IPS DF 6.9 (cell line): ENCODE measurements around the gene CRB2.

ENCODE experiments used
- DNase-seq: peaks from one replicate; pipeline ENCODE4 v3.0.0-alpha.2; 2013; ENCODE audit warnings: low read depth, low spot score
- H3K27ac ChIP-seq: one replicate; pipeline ENCODE4 v1.5.1; 2013; ENCODE audit warnings: low read length, control low read depth
- H3K27me3 ChIP-seq: 2 replicates; pipeline ENCODE4 v1.6.1; 2013; ENCODE audit warnings: mild to moderate bottlenecking, low read length; ENCODE audit not compliant: control insufficient read depth, insufficient read depth
- H3K36me3 ChIP-seq: 2 replicates; pipeline ENCODE4 v1.6.1; 2013; ENCODE audit warnings: low read length; ENCODE audit not compliant: control insufficient read depth, insufficient read depth
- H3K4me1 ChIP-seq: 2 replicates; pipeline ENCODE4 v1.6.1; 2013; ENCODE audit warnings: low read length; ENCODE audit not compliant: control insufficient read depth, insufficient read depth
- H3K4me3 ChIP-seq: 2 replicates; pipeline ENCODE4 v1.5.1; 2013; ENCODE audit warnings: mild to moderate bottlenecking, low read length
- H3K9me3 ChIP-seq: 2 replicates; pipeline ENCODE4 v1.6.1; 2013; ENCODE audit warnings: low read length, inconsistent platforms; ENCODE audit not compliant: control insufficient read depth, insufficient read depth
- WGBS: extraction: QIAGEN DNeasy Blood & Tissue Kit; methylation state at CpG from one replicate; pipeline ENCODE4 v1.1.7; 2013; ENCODE audit warnings: mixed read lengths, missing lambda C conversion rate; ENCODE audit not compliant: insufficient read length, insufficient coverage; 5-methylcytosine and 5-hydroxymethylcytosine counted together

Gene CRB2

DNA sequence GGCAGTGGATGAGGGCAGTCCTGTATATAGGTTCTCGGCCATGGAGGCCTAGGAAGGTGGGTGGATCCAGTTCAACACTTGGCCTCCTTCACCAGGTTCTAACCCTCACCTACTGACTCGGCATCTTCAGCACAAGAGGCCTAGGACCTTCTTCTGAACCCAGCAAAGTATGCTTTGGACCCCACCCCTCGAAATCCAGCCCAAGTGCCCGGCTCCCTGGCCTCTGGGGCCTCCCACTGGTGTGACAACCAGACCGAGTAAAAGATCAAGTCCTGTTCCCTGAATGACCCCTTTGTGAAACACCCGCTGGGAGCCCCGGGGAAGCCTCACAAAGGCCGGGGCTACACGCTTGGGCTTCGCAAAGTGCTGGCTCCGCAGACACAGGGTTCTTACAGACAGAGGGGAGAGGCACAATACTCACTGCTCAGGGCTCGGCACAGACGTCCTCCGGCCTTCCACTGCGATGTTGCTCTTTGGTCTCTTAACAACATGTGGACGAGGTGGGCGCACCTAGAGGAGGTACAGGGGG is 47.0 kb downstream of the CRB2 start:
- Histone ChIP-seq H3K36me3 (no peaks in the 10 kb centered on the region), H3K27me3 (no peaks in the 10 kb centered on the region), H3K27ac (no peak overlapping the region), H3K9me3 (no peaks in the 10 kb centered on the region), H3K4me1 (peaks cover 2% of the 10 kb centered on the region; the same call in 1 of the 2 replicates), H3K4me3 (no peak overlapping the region)
- no peak for DNase-seq
- no CpG with 5 or more reads among the region's 17 CpGs for WGBS

DNA sequence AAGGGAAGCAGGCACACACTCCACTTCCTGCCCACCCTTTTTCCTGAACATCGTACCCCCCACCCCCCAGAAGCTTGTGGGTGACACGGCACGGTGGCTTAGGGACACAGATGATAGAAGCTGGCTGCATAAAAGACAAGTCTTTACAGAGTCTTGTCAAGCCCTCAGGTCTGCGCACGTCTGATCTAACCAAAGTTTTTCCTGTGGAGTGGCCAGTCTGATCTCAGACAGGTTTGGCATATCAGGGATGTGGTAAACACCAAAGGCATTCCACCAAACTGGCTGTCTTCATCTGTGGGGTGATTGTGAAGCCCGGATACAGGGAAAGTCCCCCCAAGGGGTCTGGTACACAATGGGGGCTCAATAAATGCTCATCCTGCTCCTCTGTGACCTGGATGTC is 50.0 kb downstream of the CRB2 start:
- H3K9me3 ChIP-seq: no peaks in the 10 kb centered on the region
- no peak overlapping the region for H3K27ac ChIP-seq
- WGBS: no CpG with 5 or more reads among the region's 6 CpGs
- no peaks in the 10 kb centered on the region for H3K36me3 ChIP-seq
- H3K27me3 ChIP-seq: no peaks in the 10 kb centered on the region
- H3K4me1 ChIP-seq: peaks cover 2% of the 10 kb centered on the region; the same call in 1 of the 2 replicates
- H3K4me3 ChIP-seq: no peak overlapping the region
- no peak for DNase-seq

DNA sequence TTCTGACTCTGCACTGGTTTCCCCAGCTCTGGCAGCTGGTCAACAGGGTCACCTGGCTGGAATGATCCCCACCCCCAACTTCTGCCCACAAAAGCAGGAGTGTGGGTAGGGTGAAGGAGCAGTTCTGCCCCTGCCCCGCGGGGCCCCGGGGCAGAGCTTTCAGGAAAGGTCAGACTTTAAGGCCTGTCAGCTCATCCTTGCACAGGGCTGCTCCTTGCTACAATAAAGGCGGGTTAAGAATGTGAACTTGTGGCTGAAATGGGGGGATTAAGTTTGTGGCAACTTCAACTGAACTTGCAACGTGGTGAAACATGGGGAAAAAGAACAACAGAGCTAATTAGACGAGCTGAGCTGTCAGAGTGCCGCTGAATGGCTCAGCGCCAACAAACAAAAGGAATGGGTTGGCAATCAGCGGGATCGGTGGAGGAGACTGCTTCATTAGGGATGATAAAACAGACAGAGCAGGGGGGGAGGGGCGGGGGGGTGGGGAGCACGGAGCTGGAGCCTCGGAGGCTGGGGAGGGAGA is 50.8 kb downstream of the CRB2 start:
- H3K36me3 ChIP-seq: no peaks in the 10 kb centered on the region
- H3K27ac ChIP-seq: no peak overlapping the region
- no peaks in the 10 kb centered on the region for H3K27me3 ChIP-seq
- H3K9me3 ChIP-seq: no peaks in the 10 kb centered on the region
- peaks cover 2% of the 10 kb centered on the region; the same call in 1 of the 2 replicates for H3K4me1 ChIP-seq
- no CpG with 5 or more reads among the region's 13 CpGs for WGBS
- DNase-seq: no peak
- H3K4me3 ChIP-seq: no peak overlapping the region

DNA sequence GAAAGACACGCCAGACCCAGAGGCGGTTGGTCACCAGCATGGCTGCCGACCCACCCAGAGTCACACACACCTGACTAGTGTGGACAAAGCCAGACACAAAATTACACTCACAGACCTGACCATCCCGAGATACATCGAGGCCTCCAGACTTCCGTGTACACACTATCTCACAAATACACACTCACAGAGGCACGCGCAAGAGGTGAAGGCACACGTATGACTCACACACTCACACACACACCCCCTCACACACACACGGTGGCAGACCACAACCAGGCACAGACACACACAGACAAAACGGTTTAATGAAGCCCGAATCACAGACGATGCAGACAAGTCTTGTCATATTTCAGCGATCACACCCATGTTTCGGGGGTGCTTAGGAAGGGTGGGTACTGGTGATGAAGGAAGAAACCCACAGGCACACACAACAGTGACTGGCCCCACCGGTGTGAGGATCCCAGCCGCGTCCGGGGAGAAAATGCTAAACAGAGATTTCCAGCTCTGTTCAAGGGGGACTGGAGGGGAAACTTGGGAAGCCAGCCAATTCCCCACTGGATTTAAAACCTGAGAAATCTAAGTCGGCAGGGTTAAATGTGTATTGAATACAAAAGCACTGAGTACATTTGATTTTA is 51.3 kb downstream of the CRB2 start:
- Histone ChIP-seq H3K36me3 (no peaks in the 10 kb centered on the region), H3K4me3 (no peak overlapping the region), H3K9me3 (no peaks in the 10 kb centered on the region), H3K27me3 (no peaks in the 10 kb centered on the region), H3K4me1 (peaks cover 2% of the 10 kb centered on the region; the same call in 1 of the 2 replicates), H3K27ac (no peak overlapping the region)
- no peak for DNase-seq
- WGBS: no CpG with 5 or more reads among the region's 20 CpGs

DNA sequence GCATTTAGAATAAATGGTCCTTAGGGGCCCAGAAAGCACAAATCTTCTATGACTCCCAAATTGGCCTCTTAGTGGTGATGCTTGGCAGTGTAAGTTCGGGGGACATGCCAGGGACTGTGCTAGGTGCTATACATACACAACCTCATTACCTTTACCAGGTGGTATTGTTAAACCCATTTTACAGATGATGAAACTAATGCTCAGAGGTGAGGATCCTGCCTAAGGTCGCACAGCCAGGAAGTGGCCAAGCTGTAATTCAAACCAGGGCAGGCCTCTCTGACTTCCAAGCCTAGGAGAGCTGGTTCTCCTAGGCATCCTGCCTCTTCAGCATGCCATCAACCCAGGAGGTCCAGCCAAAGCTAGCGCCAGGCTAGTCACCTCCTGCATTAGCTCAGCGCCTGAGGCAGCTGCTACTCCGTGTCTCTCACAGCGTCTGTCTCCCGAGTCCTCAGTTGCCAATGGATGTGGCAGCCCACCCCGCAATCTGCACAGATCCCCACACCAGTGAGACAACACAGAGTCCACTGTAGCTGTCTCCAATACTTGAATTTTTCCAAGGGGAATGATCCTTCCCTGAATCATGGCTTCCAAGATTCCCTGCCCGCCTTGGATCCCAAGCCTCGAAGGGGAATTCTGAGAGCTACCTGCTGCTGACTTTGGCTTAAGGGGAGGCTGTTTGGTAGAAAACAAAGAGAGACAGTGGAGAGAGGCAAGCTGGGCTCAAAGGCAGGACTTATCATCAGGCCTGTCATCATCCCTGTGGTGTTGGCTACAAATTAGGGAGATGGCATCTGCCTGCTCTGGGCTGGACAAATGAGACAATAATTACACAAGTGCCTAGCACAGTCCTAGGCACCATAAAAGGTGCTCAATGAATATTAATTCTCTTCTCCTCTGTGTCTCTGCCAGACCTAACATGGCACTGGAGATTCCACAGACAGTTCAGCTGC is 52.6 kb downstream of the CRB2 start:
- H3K27ac ChIP-seq: no peak overlapping the region
- no peak overlapping the region for H3K4me3 ChIP-seq
- no peaks in the 10 kb centered on the region for H3K9me3 ChIP-seq
- WGBS: no CpG with 5 or more reads among the region's 10 CpGs
- H3K4me1 ChIP-seq: peaks cover 2% of the 10 kb centered on the region; the same call in 1 of the 2 replicates
- no peak for DNase-seq
- no peaks in the 10 kb centered on the region for H3K36me3 ChIP-seq
- H3K27me3 ChIP-seq: no peaks in the 10 kb centered on the region

DNA sequence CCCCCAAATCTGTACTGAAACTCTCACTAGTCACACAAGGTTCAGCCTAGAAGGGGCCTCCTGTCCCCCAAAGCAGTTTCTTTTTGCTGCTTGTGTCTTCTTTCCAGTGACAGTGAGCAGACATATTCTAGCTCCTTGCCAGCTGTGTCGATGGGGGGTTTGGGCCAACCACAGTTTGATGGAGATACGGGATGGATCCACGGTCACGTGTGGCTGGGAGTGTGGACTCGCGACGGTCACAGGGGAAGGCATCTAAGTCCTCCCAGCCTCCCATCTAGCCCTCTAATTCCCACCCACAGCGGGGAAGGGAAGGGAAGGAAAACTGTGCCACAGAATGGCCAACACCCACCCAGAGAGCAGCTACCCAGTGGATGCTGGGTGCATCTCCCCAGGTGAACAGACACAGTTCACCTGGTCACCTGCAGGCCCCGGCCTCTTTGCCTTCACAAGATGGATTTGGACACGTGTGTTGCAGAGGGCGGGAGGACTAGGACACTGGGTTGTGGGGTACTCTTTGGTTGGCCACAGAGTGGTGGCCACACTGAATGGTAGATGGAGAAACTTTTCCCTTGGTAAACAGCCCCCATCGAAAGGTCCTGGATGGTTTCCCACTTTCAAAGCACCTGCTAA is 54.4 kb downstream of the CRB2 start:
- no peaks in the 10 kb centered on the region for H3K27me3 ChIP-seq
- peaks cover 4% of the 10 kb centered on the region; the same call in 1 of the 2 replicates for H3K4me1 ChIP-seq
- DNase-seq: no peak
- no peak overlapping the region for H3K27ac ChIP-seq
- H3K4me3 ChIP-seq: no peak overlapping the region
- WGBS: no CpG with 5 or more reads among the region's 12 CpGs
- H3K36me3 ChIP-seq: no peaks in the 10 kb centered on the region
- no peaks in the 10 kb centered on the region for H3K9me3 ChIP-seq

DNA sequence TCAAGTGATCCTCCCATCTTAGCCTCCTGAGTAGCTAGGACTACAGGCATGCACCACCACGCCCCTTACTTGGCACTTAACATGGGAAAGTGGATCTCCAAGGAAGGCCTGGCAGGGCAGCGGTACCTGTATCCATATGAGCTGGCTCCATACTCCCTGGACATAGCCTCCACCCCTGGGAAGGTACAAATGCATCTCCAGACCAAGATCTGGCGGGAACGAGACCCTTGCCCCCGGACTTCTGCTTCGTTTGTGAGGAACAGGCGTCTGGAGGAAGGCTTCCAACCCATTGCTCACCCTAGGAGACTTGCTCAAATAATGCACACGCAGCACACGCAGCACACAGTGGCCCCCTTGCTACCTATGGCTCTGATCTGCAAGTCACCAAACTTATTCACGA is 55.2 kb downstream of the CRB2 start:
- DNase-seq: no peak
- WGBS: no CpG with 5 or more reads among the region's 10 CpGs
- Histone ChIP-seq H3K27me3 (no peaks in the 10 kb centered on the region), H3K4me3 (no peak overlapping the region), H3K9me3 (no peaks in the 10 kb centered on the region), H3K27ac (no peak overlapping the region), H3K4me1 (peaks cover 4% of the 10 kb centered on the region; the same call in 1 of the 2 replicates), H3K36me3 (no peaks in the 10 kb centered on the region)

DNA sequence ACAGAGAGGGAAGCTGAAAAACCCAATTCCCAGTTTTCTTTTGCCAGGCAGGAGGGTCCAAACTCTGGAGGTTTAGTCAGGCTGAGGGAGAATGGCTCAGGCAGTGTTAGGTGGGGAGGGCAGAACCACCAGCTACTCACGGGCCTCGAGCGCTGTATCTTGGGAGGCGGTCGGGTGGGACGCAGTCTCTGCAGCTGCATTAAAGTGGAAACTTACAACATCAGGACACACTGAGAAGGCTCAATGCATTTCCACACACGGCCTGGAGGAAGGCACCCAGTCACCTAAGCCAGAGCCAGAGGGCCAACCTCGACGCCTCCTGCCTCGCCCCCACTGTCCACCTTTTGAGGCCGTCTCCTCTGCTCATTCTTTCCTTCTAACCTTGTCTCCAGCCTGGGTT is 55.6 kb downstream of the CRB2 start:
- WGBS: no CpG with 5 or more reads among the region's 11 CpGs
- H3K4me1 ChIP-seq: peaks cover 3% of the 10 kb centered on the region; the same call in 1 of the 2 replicates
- H3K27ac ChIP-seq: no peak overlapping the region
- no peaks in the 10 kb centered on the region for H3K27me3 ChIP-seq
- H3K9me3 ChIP-seq: no peaks in the 10 kb centered on the region
- no peak for DNase-seq
- H3K4me3 ChIP-seq: no peak overlapping the region
- H3K36me3 ChIP-seq: no peaks in the 10 kb centered on the region

DNA sequence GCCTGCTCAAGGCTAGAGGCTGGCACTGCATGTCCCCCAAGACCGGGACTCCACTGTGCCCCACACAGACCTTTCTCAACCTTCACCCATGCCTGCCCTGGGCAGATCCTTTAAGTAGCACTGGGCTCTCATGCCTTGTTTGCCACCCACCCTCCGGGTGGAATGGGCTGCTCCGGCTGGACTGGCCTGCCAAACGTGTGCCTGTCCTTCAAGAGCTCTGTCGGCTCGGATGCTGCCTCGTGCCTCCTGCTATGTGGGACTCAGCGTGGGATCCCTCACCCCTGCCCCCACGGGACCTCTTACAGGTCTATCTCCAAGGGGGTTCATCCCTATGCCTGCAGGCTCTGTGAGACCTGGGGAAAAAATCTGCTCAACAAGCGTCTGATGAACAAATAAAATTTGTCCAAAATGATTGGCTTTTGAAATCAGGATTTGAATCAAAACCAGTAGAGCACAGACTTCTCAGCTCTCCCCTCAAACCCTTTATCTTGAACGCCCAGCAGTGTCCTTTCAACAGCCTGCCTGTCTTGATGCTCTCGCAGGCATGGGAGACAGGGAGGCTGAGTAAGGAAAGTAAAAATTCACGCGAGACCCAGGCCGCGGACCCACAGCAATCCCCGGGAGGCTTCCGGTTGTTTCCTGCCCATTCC is 56.3 kb downstream of the CRB2 start:
- Histone ChIP-seq H3K36me3 (no peaks in the 10 kb centered on the region), H3K27ac (no peak overlapping the region), H3K4me3 (no peak overlapping the region), H3K9me3 (no peaks in the 10 kb centered on the region), H3K27me3 (no peaks in the 10 kb centered on the region), H3K4me1 (peaks cover 1% of the 10 kb centered on the region; the same call in 1 of the 2 replicates)
- no peak for DNase-seq
- no CpG with 5 or more reads among the region's 18 CpGs for WGBS
